Kidney (tissue), 14 donors: Measurements from ENCODE around the gene ESPNL. TPM values are rescaled to one million over a fixed set of nuclear protein-coding genes. Genes with fewer than 3 reads are reported as not detected.

Experiments used
- DNase-seq, 5 donors: peaks; one replicate each; pipeline ENCODE4 v3.0.0-alpha.2; 2013 to 2020
- FAIRE-seq: peaks from 2 replicates; lab custom pipeline; 2012; peaks lifted over from hg19 to GRCh38; lab: Jason Lieb, UNC
- H3K27ac ChIP-seq, 2 donors: one replicate each; pipeline ENCODE4 v1.7.0; 2013; ENCODE audit warnings: low read depth in 2 of 2, low read length in 2 of 2, inconsistent platforms in 1 of 2
- H3K27me3 ChIP-seq: one replicate; pipeline ENCODE4 v1.7.1; 2013; ENCODE audit warnings: low read length, inconsistent platforms; ENCODE audit not compliant: control insufficient read depth, insufficient read depth
- H3K36me3 ChIP-seq, 3 donors: one replicate each; pipeline versions ENCODE4 v1.7.0 to v1.7.1; 2013; ENCODE audit warnings: low read length in 3 of 3, control low read depth in 1 of 3, inconsistent platforms in 1 of 3; ENCODE audit not compliant: insufficient read depth in 3 of 3, control insufficient read depth in 2 of 3
- H3K4me1 ChIP-seq, 3 donors: one replicate each; pipeline versions ENCODE4 v1.7.0 to v1.7.1; 2013; ENCODE audit warnings: low read length in 3 of 3, inconsistent platforms in 1 of 3, low read depth in 1 of 3; ENCODE audit not compliant: control insufficient read depth in 2 of 3, insufficient read depth in 2 of 3
- H3K4me3 ChIP-seq, 3 donors: one replicate each; pipeline versions ENCODE4 v1.7.0 to v1.8.1; 2013; ENCODE audit warnings: low read length in 3 of 3, control low read depth in 1 of 3, inconsistent platforms in 1 of 3
- H3K9ac ChIP-seq, 3 donors: one replicate each; pipeline versions ENCODE4 v1.7.0 to v1.7.1; 2013; ENCODE audit warnings: low read length in 3 of 3, control low read depth in 1 of 3, inconsistent platforms in 1 of 3
- H3K9me3 ChIP-seq, 3 donors: one replicate each; pipeline versions ENCODE4 v1.7.0 to v1.7.1; 2013; ENCODE audit warnings: low read length in 3 of 3, control low read depth in 1 of 3, inconsistent platforms in 1 of 3; ENCODE audit not compliant: control insufficient read depth in 2 of 3, insufficient read depth in 1 of 3
- intact Hi-C: fragments of 100-400 bp; cut with DNase I; formaldehyde crosslinking; loops from one replicate; pipeline ENCODE4 v1.11.1; 2022
- polyA plus RNA-seq: library from polyadenylated mRNA; stranded (reverse); fragments of 350-450 nt; fragmentation: Illumina TruSeq; extraction: RNeasy Lipid Tissue Mini Kit (QIAGEN cat#74804); gene quantifications from one replicate; pipeline ENCODE4 v1.2.3, GENCODE V29; 2014; ENCODE audit warnings: low read depth, low replicate concordance; ENCODE audit not compliant: insufficient read depth
- total RNA-seq: library from RNA; stranded (reverse); fragmentation: NEBNext Ultra II Directional; extraction: Animal tissue kit (Norgen Biotek cat#: 25700); gene quantifications from one replicate; pipeline ENCODE4 v1.2.1, GENCODE V29; 2021
- TF ChIP-seq, protein P1 (sequence below): IDR thresholded peaks from 3 replicates; pipeline ENCODE4 v1.5.1; 2012; ENCODE audit warnings: mild to moderate bottlenecking, moderate library complexity, borderline replicate concordance; ENCODE audit not compliant: insufficient read depth; ENCODE audit errors: extremely low read depth
- donor health status: control.
- donor health status: control.
- donor health status: control.
- donor health status: control.
- donor health status: control.
- donor health status: DM: yes; HTN: yes; CAD: no.
- donor health status: Normal renal cell carcinoma (clear cell type).

Gene ESPNL
- total and polyA plus RNA-seq, 2 donors from 2014 or later = 0.28 to 2.7 TPM

- no peak overlapping the region for H3K27ac ChIP-seq
- no peaks in the 10 kb centered on the region for H3K27me3 ChIP-seq
- no peak overlapping the region for H3K4me3 ChIP-seq
- no peaks in the 10 kb centered on the region for H3K9me3 ChIP-seq
- H3K9ac ChIP-seq = no peak overlapping the region
- intact Hi-C loops = no loop called here
- FAIRE-seq = no peak
- TF ChIP-seq, protein P1, sequence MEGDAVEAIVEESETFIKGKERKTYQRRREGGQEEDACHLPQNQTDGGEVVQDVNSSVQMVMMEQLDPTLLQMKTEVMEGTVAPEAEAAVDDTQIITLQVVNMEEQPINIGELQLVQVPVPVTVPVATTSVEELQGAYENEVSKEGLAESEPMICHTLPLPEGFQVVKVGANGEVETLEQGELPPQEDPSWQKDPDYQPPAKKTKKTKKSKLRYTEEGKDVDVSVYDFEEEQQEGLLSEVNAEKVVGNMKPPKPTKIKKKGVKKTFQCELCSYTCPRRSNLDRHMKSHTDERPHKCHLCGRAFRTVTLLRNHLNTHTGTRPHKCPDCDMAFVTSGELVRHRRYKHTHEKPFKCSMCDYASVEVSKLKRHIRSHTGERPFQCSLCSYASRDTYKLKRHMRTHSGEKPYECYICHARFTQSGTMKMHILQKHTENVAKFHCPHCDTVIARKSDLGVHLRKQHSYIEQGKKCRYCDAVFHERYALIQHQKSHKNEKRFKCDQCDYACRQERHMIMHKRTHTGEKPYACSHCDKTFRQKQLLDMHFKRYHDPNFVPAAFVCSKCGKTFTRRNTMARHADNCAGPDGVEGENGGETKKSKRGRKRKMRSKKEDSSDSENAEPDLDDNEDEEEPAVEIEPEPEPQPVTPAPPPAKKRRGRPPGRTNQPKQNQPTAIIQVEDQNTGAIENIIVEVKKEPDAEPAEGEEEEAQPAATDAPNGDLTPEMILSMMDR = no peak
- H3K4me1 ChIP-seq = no peaks in the 10 kb centered on the region
- DNase-seq = peak in 1 of 5 donors; percentile 56
- peaks cover 0 to 2% (median 0%) of the 10 kb centered on the region in 3 donors for H3K36me3 ChIP-seq
These were observed 2.7 kb upstream of the ESPNL start for GRCh38 chr2:238097201-238097987.

DNA sequence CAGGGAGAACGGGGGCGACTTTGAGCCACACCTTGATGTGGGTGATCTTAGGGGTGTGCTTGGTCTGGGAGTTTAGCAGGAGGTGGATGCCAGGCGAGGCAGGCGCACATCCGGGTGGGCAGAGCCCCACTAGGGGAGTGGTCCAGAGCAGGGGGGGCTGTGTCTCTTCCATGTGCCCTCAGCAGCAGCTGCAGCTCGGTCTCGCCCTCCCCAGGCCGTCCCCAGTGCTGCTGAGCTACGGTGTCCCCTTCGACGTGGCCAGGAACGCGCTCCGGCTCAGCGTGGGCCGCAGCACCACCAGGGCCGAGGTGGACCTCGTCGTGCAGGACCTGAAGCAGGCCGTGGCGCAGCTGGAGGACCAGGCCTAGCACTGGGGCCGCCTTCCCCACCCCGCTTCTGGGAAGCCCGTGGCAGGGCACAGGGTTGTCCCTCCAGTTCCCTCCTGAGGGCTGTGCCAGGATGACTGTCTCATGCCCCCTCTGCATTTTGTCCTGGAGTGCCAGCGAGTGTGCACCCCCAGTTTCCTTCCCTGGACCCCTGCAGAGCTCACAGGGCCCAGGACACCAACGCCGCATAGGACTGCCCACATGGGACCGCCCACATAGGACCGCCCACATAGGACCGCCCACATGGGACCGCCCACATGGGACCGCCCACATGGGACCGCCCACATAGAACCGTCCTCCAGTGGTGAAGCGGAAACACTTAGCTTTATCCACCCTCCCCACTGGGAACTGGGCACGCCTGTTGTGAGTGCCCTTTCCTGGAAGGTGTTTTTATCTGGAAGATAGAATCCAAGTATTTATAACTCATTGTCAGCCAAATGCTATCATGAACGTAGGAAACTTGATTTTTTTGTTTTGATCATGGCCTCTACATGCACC, 1.9 kb upstream of the ESPNL start:
- DNase-seq (peak in 3 of 5 donors; percentile 54 to 66 (median 66)), FAIRE-seq (no peak)
- TF ChIP-seq, protein P1 = no peak
- H3K9me3 ChIP-seq = no peaks in the 10 kb centered on the region
- no peak overlapping the region for H3K27ac ChIP-seq
- intact Hi-C loops = no loop called here
- H3K4me1 ChIP-seq = no peaks in the 10 kb centered on the region
- H3K9ac ChIP-seq = no peak overlapping the region
- H3K36me3 ChIP-seq = peaks cover 0 to 2% (median 0%) of the 10 kb centered on the region in 3 donors
- no peak overlapping the region for H3K4me3 ChIP-seq
- H3K27me3 ChIP-seq = no peaks in the 10 kb centered on the region

- Histone ChIP-seq H3K36me3 (peaks cover 0 to 2% (median 0%) of the 10 kb centered on the region in 3 donors), H3K9ac (no peak overlapping the region), H3K27me3 (no peaks in the 10 kb centered on the region), H3K9me3 (no peaks in the 10 kb centered on the region), H3K27ac (no peak overlapping the region), H3K4me3 (no peak overlapping the region), H3K4me1 (no peaks in the 10 kb centered on the region)
- intact Hi-C loops = no loop called here
- FAIRE-seq (no peak), DNase-seq (peak in 2 of 5 donors; percentile 58 to 66)
- TF ChIP-seq, protein P1 = no peak
These were observed 1.0 kb upstream of the ESPNL start for GRCh38 chr2:238098901-238099713.
